GM12878 (cell line): ENCODE results near the gene TACC2. TPM values are rescaled to one million over a fixed set of nuclear protein-coding genes. Genes with fewer than 3 reads are reported as not detected.

Source experiments
- ATAC-seq: fragments of 200-7000 bp; cut with Tn5 transposase; 3 replicates; pipeline ENCODE4 v1.9.1; 2020; ENCODE audit warnings: mild to moderate bottlenecking, moderate library complexity
- BruUV-seq: library from RNA; stranded (reverse); fragments of 400-500 nt; replicated peaks from 2 replicates; lab custom pipeline; 2021; lab: Mats Ljungman, UMichigan
- CTCF ChIA-PET: fragments of 300-600 bp; sonication (Branson Sonifier 250); formaldehyde crosslinking; extraction: SDS; loops from one replicate; lab custom pipeline; 2021; ENCODE audit warnings: inconsistent platforms; lab: Yijun Ruan, JAX
- POLR2A ChIA-PET: fragments of 350-600 bp; formaldehyde crosslinking; extraction: SDS; loops from one replicate; lab custom pipeline; 2021; ENCODE audit warnings: inconsistent platforms; lab: Charles Lee
- RAD21 ChIA-PET: fragments of 300-600 bp; sonication (Branson Sonifier 250); formaldehyde crosslinking; loops from one replicate; lab custom pipeline; 2023; ENCODE audit warnings: antibody characterized with exemption; ENCODE audit not compliant: unreplicated experiment; lab: Charles Lee
- SMC1A ChIA-PET: fragments of 300-600 bp; sonication (Branson Sonifier 250); formaldehyde crosslinking; loops from one replicate; lab custom pipeline; 2023; ENCODE audit not compliant: unreplicated experiment, uncharacterized antibody; lab: Charles Lee
- DNase-seq: peaks from one replicate; pipeline ENCODE4 v3.0.0-alpha.2; 2011; ENCODE audit warnings: low read depth, low spot score
- FAIRE-seq: peaks from 3 replicates; lab custom pipeline; 2011; peaks lifted over from hg19 to GRCh38; lab: Jason Lieb, UNC
- H2AFZ ChIP-seq: 2 replicates; pipeline ENCODE4 v1.6.0; 2011; ENCODE audit warnings: low read depth, low read length, control low read depth; ENCODE audit not compliant: control insufficient read depth
- H3K27ac ChIP-seq: 2 replicates; pipeline ENCODE4 v1.5.1; 2011; ENCODE audit warnings: control low read depth; ENCODE audit not compliant: control insufficient read depth, insufficient read depth
- H3K27me3 ChIP-seq, 2 experiments: replicated peaks in 1 of 2; 2 replicates each; pipeline versions ENCODE4 v1.6.0 to v1.6.1; 2011; ENCODE audit warnings: low read length in 1 of 2; ENCODE audit not compliant: control insufficient read depth in 2 of 2, insufficient read depth in 2 of 2
- H3K36me3 ChIP-seq, 2 experiments: 2 replicates each; pipeline ENCODE4 v1.5.1; 2011; ENCODE audit warnings: low read length in 1 of 2; ENCODE audit not compliant: control insufficient read depth in 2 of 2, insufficient read depth in 2 of 2
- H3K4me1 ChIP-seq: 2 replicates; pipeline ENCODE4 v1.6.1; 2011; ENCODE audit warnings: mild to moderate bottlenecking, low read length, moderate library complexity, mixed read lengths; ENCODE audit not compliant: control insufficient read depth, insufficient read depth
- H3K4me2 ChIP-seq: 2 replicates; pipeline ENCODE4 v1.6.0; 2011; ENCODE audit warnings: control low read depth; ENCODE audit not compliant: control insufficient read depth, insufficient read depth
- H3K4me3 ChIP-seq: fragments of 200-600 bp; sonication (generic); 2 replicates; pipeline ENCODE4 v1.5.1; 2016
- H3K79me2 ChIP-seq: 2 replicates; pipeline ENCODE4 v1.6.0; 2011; ENCODE audit warnings: low read length; ENCODE audit not compliant: control insufficient read depth, insufficient read depth
- H3K9ac ChIP-seq: 2 replicates; pipeline ENCODE4 v1.8.0; 2011; ENCODE audit warnings: low read length, control low read depth, mixed read lengths; ENCODE audit not compliant: control insufficient read depth, insufficient read depth
- H3K9me3 ChIP-seq: replicated peaks from 3 replicates; pipeline ENCODE4 v1.5.1; 2011; ENCODE audit warnings: mild to moderate bottlenecking, low read length; ENCODE audit not compliant: control insufficient read depth, insufficient read depth
- H4K20me1 ChIP-seq: 2 replicates; pipeline ENCODE4 v1.6.0; 2011; ENCODE audit not compliant: control insufficient read depth, insufficient read depth
- ATF7 ChIP-seq: fragments of 450-650 bp; IDR thresholded peaks from 2 replicates; pipeline ENCODE4 v1.6.1; 2016; ENCODE audit warnings: low read depth, mild to moderate bottlenecking
- EGR1 ChIP-seq, 2 experiments: IDR thresholded peaks; 1 replicate in 1 of 2; 2 replicates in 1 of 2; pipeline ENCODE4 v1.6.1; 2011 to 2012; ENCODE audit warnings: low read depth in 2 of 2, low read length in 2 of 2, borderline replicate concordance in 1 of 2, mild to moderate bottlenecking in 1 of 2, moderate library complexity in 1 of 2
- GABPA ChIP-seq: IDR thresholded peaks from 2 replicates; pipeline ENCODE4 v1.6.1; 2014; ENCODE audit warnings: antibody characterized with exemption, low read depth, mild to moderate bottlenecking, inconsistent platforms
- KDM1A ChIP-seq: fragments of 200-600 bp; sonication (generic); IDR thresholded peaks from 2 replicates; pipeline ENCODE4 v1.6.1; 2016; ENCODE audit warnings: borderline replicate concordance
- MEF2B ChIP-seq: fragments of 450-650 bp; IDR thresholded peaks from 2 replicates; pipeline ENCODE4 v1.6.1; 2018; ENCODE audit warnings: mild to moderate bottlenecking, moderate library complexity; ENCODE audit not compliant: partially characterized antibody, poor library complexity, severe bottlenecking
- NFXL1 ChIP-seq: fragments of 450-650 bp; IDR thresholded peaks from 2 replicates; pipeline ENCODE4 v1.6.1; 2017; ENCODE audit warnings: antibody characterized with exemption, mild to moderate bottlenecking, borderline replicate concordance
- PML ChIP-seq: IDR thresholded peaks from 2 replicates; pipeline ENCODE4 v1.6.1; 2012; ENCODE audit warnings: low read length, inconsistent platforms
- SIN3A ChIP-seq: IDR thresholded peaks from 2 replicates; pipeline ENCODE4 v1.6.1; 2012; ENCODE audit warnings: low read depth, low read length, improper control_type of control experiment
- ZBTB11 ChIP-seq: fragments of 450-650 bp; formaldehyde crosslinking; IDR thresholded peaks from 2 replicates; pipeline ENCODE4 v1.5.0; 2022; ENCODE audit warnings: mild to moderate bottlenecking, missing genetic modification characterization
- WGBS: methylation state at CpG from one replicate; pipeline ENCODE4 v1.1.6; 2016; ENCODE audit warnings: low lambda C conversion rate; ENCODE audit not compliant: insufficient replicate concordance, insufficient coverage; ENCODE audit errors: missing lambda C conversion rate; 5-methylcytosine and 5-hydroxymethylcytosine counted together
- in situ Hi-C: fragments of 300-500 bp; cut with MboI; formaldehyde crosslinking; loops from 9 replicates; pipeline ENCODE4 v1.14.3; 2018; ENCODE audit warnings: mixed read lengths
- intact Hi-C: fragments of 100-400 bp; cut with micrococcal nuclease; formaldehyde crosslinking; loops from one replicate; pipeline ENCODE4 v1.14.2; 2022; ENCODE audit not compliant: unreplicated experiment
- polyA plus RNA-seq, 11 experiments: library from polyadenylated mRNA; depleted of rRNA in 4 of 11; unstranded in 6 of 11; stranded (reverse) in 5 of 11; fragments of >200 nt; fragmentation: Nextera tagmentation in 4 of 11; fragmentation: Illumina TruSeq in 1 of 11; extraction: Ambion mirVana in 4 of 11; extraction: Trizol in 1 of 11; gene quantifications; 1 replicate in 1 of 11; 2 replicates in 10 of 11; pipeline versions ENCODE4 v1.2.1 to v1.2.3, GENCODE V29; 2011 to 2016; ENCODE audit warnings: inconsistent platforms in 2 of 11, missing spikeins in 2 of 11, low read depth in 1 of 11
- total RNA-seq, 4 experiments: library from RNA; depleted of rRNA in 3 of 4; stranded (reverse); fragments of >200 nt in 3 of 4; fragmentation: Illumina TruSeq in 1 of 4; extraction: Trizol in 1 of 4; gene quantifications; 2 replicates each; pipeline versions ENCODE4 v1.2.1 to v1.2.3, GENCODE V29; 2013 to 2021

TACC2 gene
- total and polyA plus RNA-seq, 10 of the 15 experiments (the other 5 are each of a cell fraction or from before 2014, with no cell fraction given): 0.07 to 0.64 (median 0.13) TPM; not detected in 5

- TF ChIP-seq ATF7: no peak
- no peak for TF ChIP-seq EGR1 (IDR thresholded peaks at IDR 0.05; ENCODE audit: borderline replicate concordance in 1 of 2, low read depth in 2 of 2, low read length in 2 of 2)
- no peak for TF ChIP-seq NFXL1
- no peak for TF ChIP-seq SIN3A
- TF ChIP-seq PML: no peak
- TF ChIP-seq GABPA: no peak
Measured at GRCh38 chr10:122132882-122133565, 144.1 kb downstream of the TACC2 start (continued).

- in situ Hi-C loops (no loop called here), intact Hi-C loops (no loop called here)
- H3K4me2 ChIP-seq: no peak overlapping the region
- ChIA-PET RAD21 (no interaction called here), SMC1A (no interaction called here), CTCF (interaction anchor here (1.2 kb wide), 1 partner anchor 8 kb away, joined by 3 read pairs; no protein-coding TSS in a partner anchor), POLR2A (no interaction called here)
- BruUV-seq: no TSS peak
- no peak overlapping the region for H3K9ac ChIP-seq
- H3K9me3 ChIP-seq: no peaks in the 10 kb centered on the region
- H3K4me3 ChIP-seq: no peak overlapping the region
- H3K27me3 ChIP-seq: 0 out of 4 replicates have a peak, but pooled peaks cover 0 to 2% of the 10 kb centered on the region in 2 experiments
- WGBS: 9% methylated on average over 13 of the region's 13 CpGs
- TF ChIP-seq MEF2B (no peak), KDM1A (no peak), ZBTB11 (CRISPR knock-in tag) (no peak)
- no peaks in the 10 kb centered on the region for H3K79me2 ChIP-seq
- H3K27ac ChIP-seq: no peak overlapping the region
- ATAC-seq (no peak), FAIRE-seq (no peak), DNase-seq (no peak)
- H2AFZ ChIP-seq: no peak overlapping the region
- H3K4me1 ChIP-seq: no peaks in the 10 kb centered on the region
- H4K20me1 ChIP-seq: no peaks in the 10 kb centered on the region
- no peaks in the 10 kb centered on the region; a peak in 1 of 4 replicates for H3K36me3 ChIP-seq
Measured at GRCh38 chr10:122135251-122136025, 146.5 kb downstream of the TACC2 start.
